Measurements from ENCODE around the gene FTL. TPM values are rescaled to one million over a fixed set of nuclear protein-coding genes. Genes with fewer than 3 reads are reported as not detected.

Gene FTL
- total and polyA plus RNA-seq, 4 donors, result 2,880 to 22,369 (median 12,158) TPM

DNA sequence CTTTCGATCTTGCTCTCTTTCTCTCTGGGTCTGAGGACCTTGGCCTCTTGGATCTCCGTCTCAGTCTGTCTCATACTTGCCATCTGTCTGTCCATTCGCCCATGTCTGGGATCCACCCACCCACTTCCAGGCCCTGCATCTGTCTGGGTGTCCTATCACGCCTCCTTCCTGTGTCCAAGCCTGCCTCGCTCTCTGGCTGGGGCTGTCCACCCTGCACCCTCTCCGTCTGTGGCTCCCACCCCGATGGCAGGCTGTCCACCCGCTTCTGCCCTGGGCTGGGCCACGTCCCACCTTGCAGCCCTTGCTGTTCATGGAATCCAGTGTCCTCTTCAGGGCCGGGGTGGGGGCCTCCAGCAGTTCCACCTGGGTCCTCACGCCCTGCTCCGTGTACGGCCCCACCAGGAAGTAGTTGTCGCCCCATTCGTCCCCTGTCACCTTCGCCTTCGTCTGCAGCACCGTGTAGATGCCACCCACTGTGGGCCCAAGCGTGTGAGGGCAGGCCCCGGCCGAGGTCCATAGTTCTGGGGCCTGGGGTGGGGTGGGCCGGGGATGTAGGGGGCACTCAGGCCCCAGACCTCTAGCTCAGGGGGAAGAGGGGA, 26.0 kb downstream of the FTL start:
- H3K4me3 ChIP-seq, result no peak overlapping the region
- H3K9ac ChIP-seq (ENCODE audit: insufficient read depth in 1 of 2, low read length in 2 of 2), result no peak overlapping the region
- H3K27ac ChIP-seq (ENCODE audit: low read depth in 1 of 2, low read length in 1 of 2), result peak overlapping the region in 1 of 2 donors; percentile 96
- peaks cover 4 to 22% (median 10%) of the 10 kb centered on the region in 5 donors for H3K4me1 ChIP-seq (ENCODE audit: control insufficient read depth in 5 of 5, insufficient read depth in 5 of 5, low read length in 5 of 5)
- H3K9me3 ChIP-seq (ENCODE audit: control insufficient read depth in 4 of 4, insufficient read depth in 3 of 4, low read length in 3 of 4), result no peaks in the 10 kb centered on the region
- peaks cover 0 to 25% (median 12%) of the 10 kb centered on the region in 4 donors for H3K36me3 ChIP-seq (ENCODE audit: control insufficient read depth in 4 of 4, insufficient read depth in 4 of 4, low read length in 4 of 4)
- H3K27me3 ChIP-seq (ENCODE audit: control insufficient read depth in 3 of 3, insufficient read depth in 3 of 3, low read length in 2 of 3), result no peaks in the 10 kb centered on the region
- DNase-seq, result no peak
- no peak for ATAC-seq (ENCODE audit: insufficient read depth, low FRiP score)
- TF ChIP-seq, protein P1, sequence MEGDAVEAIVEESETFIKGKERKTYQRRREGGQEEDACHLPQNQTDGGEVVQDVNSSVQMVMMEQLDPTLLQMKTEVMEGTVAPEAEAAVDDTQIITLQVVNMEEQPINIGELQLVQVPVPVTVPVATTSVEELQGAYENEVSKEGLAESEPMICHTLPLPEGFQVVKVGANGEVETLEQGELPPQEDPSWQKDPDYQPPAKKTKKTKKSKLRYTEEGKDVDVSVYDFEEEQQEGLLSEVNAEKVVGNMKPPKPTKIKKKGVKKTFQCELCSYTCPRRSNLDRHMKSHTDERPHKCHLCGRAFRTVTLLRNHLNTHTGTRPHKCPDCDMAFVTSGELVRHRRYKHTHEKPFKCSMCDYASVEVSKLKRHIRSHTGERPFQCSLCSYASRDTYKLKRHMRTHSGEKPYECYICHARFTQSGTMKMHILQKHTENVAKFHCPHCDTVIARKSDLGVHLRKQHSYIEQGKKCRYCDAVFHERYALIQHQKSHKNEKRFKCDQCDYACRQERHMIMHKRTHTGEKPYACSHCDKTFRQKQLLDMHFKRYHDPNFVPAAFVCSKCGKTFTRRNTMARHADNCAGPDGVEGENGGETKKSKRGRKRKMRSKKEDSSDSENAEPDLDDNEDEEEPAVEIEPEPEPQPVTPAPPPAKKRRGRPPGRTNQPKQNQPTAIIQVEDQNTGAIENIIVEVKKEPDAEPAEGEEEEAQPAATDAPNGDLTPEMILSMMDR (IDR thresholded peaks at IDR 0.05; ENCODE audit: control extremely low read depth, extremely low read depth), result no peak
- WGBS, 2 donors, result 86 to 91% methylated on average over 22 of the region's 22 CpGs

DNA sequence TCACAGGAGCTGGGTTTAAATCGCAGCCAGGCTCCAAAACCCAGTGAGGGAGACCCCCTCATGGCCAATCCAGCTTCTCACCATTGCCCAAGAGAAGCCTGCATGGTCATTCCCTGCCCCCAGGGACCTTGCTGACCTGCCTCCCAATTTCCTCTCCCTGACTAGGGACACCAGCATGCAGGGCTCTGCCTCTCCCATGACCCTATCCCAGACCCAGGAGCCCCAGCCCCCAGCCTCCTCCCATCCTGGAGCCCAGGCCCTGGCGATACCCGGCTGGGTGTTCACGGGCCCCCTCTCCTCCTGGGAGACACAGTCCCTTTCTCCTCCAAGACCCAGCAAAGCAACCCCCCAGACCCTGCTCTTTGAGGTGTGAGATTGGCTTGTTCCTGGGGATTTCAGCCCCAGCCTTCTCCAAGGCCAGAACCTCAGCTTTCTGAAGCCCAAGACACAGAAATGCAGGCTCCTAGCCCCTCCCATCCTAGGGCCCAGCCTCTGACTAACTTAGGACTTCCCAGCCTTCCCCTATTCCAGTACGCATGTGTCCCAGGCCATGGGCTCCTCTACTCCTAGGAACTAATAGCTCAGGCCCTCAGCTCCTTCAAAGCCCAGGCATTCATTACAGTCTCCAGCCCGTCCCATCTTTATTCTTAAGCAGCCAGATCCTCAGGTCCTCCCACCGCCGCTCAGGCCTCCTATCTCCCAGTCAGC, 26.9 kb downstream of the FTL start:
- peak overlapping the region; percentile 76 for H3K4me3 ChIP-seq
- H3K9me3 ChIP-seq (ENCODE audit: control insufficient read depth in 4 of 4, insufficient read depth in 3 of 4, low read length in 3 of 4), result no peaks in the 10 kb centered on the region
- H3K9ac ChIP-seq (ENCODE audit: insufficient read depth in 1 of 2, low read length in 2 of 2), result peak overlapping the region; percentile 85 to 89
- peaks cover 0 to 21% (median 9%) of the 10 kb centered on the region in 4 donors for H3K36me3 ChIP-seq (ENCODE audit: control insufficient read depth in 4 of 4, insufficient read depth in 4 of 4, low read length in 4 of 4)
- peaks cover 4 to 22% (median 10%) of the 10 kb centered on the region in 5 donors for H3K4me1 ChIP-seq (ENCODE audit: control insufficient read depth in 5 of 5, insufficient read depth in 5 of 5, low read length in 5 of 5)
- peak; percentile 72 to 87 (median 84) for DNase-seq
- peak overlapping the region; percentile 96 for H3K27ac ChIP-seq (ENCODE audit: low read depth in 1 of 2, low read length in 1 of 2)
- 28 to 43% methylated on average over 8 of the region's 8 CpGs for WGBS, 2 donors
- TF ChIP-seq, protein P1 (IDR thresholded peaks at IDR 0.05; ENCODE audit: control extremely low read depth, extremely low read depth), result no peak
- no peaks in the 10 kb centered on the region for H3K27me3 ChIP-seq (ENCODE audit: control insufficient read depth in 3 of 3, insufficient read depth in 3 of 3, low read length in 2 of 3)
- peak; percentile 22 for ATAC-seq (ENCODE audit: insufficient read depth, low FRiP score)

DNA sequence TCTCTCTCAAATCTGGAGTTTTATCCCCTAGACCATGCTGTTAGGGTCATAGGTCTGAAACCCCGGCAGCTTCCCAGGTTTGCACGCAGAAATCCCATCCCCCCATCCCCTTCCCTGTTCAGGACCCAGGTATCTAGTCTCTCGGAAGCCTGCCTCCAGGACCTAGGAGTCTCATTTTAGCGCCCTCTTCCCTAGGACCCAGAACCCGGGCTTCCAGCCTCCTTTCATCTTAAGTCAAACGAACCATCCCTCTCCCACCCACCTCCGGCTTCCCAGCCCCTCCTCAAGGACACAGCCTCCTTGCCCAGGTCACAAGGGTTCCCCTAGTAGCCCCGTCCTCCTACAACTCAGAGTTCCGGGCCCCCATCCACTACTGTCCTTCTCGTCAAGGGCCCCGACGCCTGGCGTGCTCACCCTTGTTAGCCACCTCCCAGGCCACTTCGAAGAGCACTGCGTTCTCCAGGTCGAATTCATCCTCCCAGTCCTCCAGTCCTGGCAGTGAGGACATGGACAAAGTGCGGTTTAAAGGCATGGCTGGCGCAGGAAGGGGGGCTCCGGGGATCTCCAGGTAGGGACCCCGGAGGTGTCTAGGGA, 27.6 kb downstream of the FTL start:
- no peaks in the 10 kb centered on the region for H3K27me3 ChIP-seq (ENCODE audit: control insufficient read depth in 3 of 3, insufficient read depth in 3 of 3, low read length in 2 of 3)
- peak overlapping the region; percentile 96 for H3K27ac ChIP-seq (ENCODE audit: low read depth in 1 of 2, low read length in 1 of 2)
- TF ChIP-seq, protein P1 (IDR thresholded peaks at IDR 0.05; ENCODE audit: control extremely low read depth, extremely low read depth), result no peak
- peak overlapping the region; percentile 85 to 89 for H3K9ac ChIP-seq (ENCODE audit: insufficient read depth in 1 of 2, low read length in 2 of 2)
- ATAC-seq (ENCODE audit: insufficient read depth, low FRiP score), result no peak
- H3K9me3 ChIP-seq (ENCODE audit: control insufficient read depth in 4 of 4, insufficient read depth in 3 of 4, low read length in 3 of 4), result no peaks in the 10 kb centered on the region
- WGBS, 2 donors, result 0% methylated on average over 20 of the region's 20 CpGs
- H3K4me3 ChIP-seq, result peak overlapping the region; percentile 76
- peaks cover 4 to 22% (median 10%) of the 10 kb centered on the region in 5 donors for H3K4me1 ChIP-seq (ENCODE audit: control insufficient read depth in 5 of 5, insufficient read depth in 5 of 5, low read length in 5 of 5)
- H3K36me3 ChIP-seq (ENCODE audit: control insufficient read depth in 4 of 4, insufficient read depth in 4 of 4, low read length in 4 of 4), result peaks cover 0 to 17% (median 6%) of the 10 kb centered on the region in 4 donors
- DNase-seq, result peak in 1 of 3 donors; percentile 33

Data from lung (tissue), 12 donors.